Activated T-cell treated with anti-CD3 and anti-CD28 coated beads for 24 hours (primary cell): ENCODE results near the gene BNIP5.

ENCODE experiments used
- DNase-seq: peaks from one replicate; pipeline ENCODE4 v3.0.0-alpha.2; 2020; ENCODE audit warnings: low read depth

The BNIP5 gene

GRCh38 chr6:36266913-36267644 lies 69.6 kb downstream of the BNIP5 start:
- no peak for DNase-seq
